Heart left ventricle (tissue), 13 donors: ENCODE results near the gene SUCNR1.

ENCODE experiments used
- CTCF ChIP-seq, 12 donors: fragments of 200-600 bp; sonication (generic) in 4 of 12; IDR thresholded peaks; one replicate each; pipeline versions ENCODE4 v1.5.0 to v1.8.0; 2018 to 2022; ENCODE audit warnings: antibody characterized with exemption in 12 of 12, mild to moderate bottlenecking in 5 of 12
- POLR2A ChIP-seq, 2 donors: fragments of 450-650 bp; IDR thresholded peaks; one replicate each; pipeline ENCODE4 v1.6.1; 2017; ENCODE audit warnings: antibody characterized with exemption in 2 of 2, mild to moderate bottlenecking in 2 of 2, moderate library complexity in 2 of 2
- donor health status: ischemic (EF 13 %, LVEDD 7.1; RV severe dilation, severe dysfunction).
- donor health status: DM: no; HTN: yes; CAD: no.
- donor health status: DM: no; HTN: no; CAD: no.
- donor health status: ischemic (EF 25% LVEDD 6.9; RV normal size, moderate dysfunction).
- donor health status: ischemic (EF 25% LVEDD 5.7; RV mildly dilated, moderate dysfunction).
- donor health status: ischemic (EF 35%, LVEDD 5.7; RV mildly dilated, moderate dysfunction).
- donor health status: nonischemic (EF 11% LVEDD 7.7; RV severe dilation, severe dysfunction).
- donor health status: DM: yes; HTN: yes; CAD: no.
- donor health status: PGD.
- donor health status: ischemic (EF 29% LVEDD 5.4; RV normal size, mild dysfunction).
- donor health status: nonischemic (EF 23%, LVEDD 6.1; RV moderate dilation, normal function).

- no peak for TF ChIP-seq POLR2A (IDR thresholded peaks at IDR 0.05)
- no peak for TF ChIP-seq CTCF (IDR thresholded peaks at IDR 0.05)
Observed at GRCh38 chr3:151827816-151828215, 45.6 kb upstream of the SUCNR1 start.
